HepG2 (cell line): ENCODE measurements around the gene EIF4G1. TPM values are rescaled to one million over a fixed set of nuclear protein-coding genes. Genes with fewer than 3 reads are reported as not detected.

Source experiments
- ATAC-seq: fragments of 200-7000 bp; cut with Tn5 transposase; 3 replicates; pipeline ENCODE4 v1.9.1; 2020; ENCODE audit warnings: mild to moderate bottlenecking, moderate library complexity
- BruUV-seq: library from RNA; stranded (reverse); fragments of 400-500 nt; replicated peaks from 2 replicates; lab custom pipeline; 2021; lab: Mats Ljungman, UMichigan
- CTCF ChIA-PET: fragments of 300-600 bp; formaldehyde crosslinking; extraction: SDS; loops from one replicate; lab custom pipeline; 2021; ENCODE audit warnings: low total read pairs, inconsistent platforms, low intra/inter-chr PET ratio; lab: Yijun Ruan, JAX
- POLR2A ChIA-PET: fragments of 350-600 bp; sonication (Branson Sonifier 250); formaldehyde crosslinking; loops from one replicate; lab custom pipeline; 2020; ENCODE audit warnings: antibody characterized with exemption, inconsistent platforms; lab: Yijun Ruan, JAX
- DNase-seq: peaks from one replicate; pipeline ENCODE4 v3.0.0-alpha.2; 2015; ENCODE audit warnings: low spot score
- FAIRE-seq: peaks from 3 replicates; lab custom pipeline; 2011; peaks lifted over from hg19 to GRCh38; lab: Jason Lieb, UNC
- H2AFZ ChIP-seq: one replicate; pipeline ENCODE4 v1.6.1; 2011; ENCODE audit warnings: low read length, inconsistent platforms
- H3K27ac ChIP-seq: fragments of 300-600 bp; 3 replicates; pipeline ENCODE4 v1.8.0; 2011; ENCODE audit warnings: mixed run types, mild to moderate bottlenecking, mixed read lengths, low read length, inconsistent platforms; ENCODE audit not compliant: insufficient read depth; ENCODE audit errors: extremely low read length
- H3K27me3 ChIP-seq, 2 experiments: fragments of 200-600 bp in 1 of 2; 2 replicates in 1 of 2; 3 replicates in 1 of 2; pipeline versions ENCODE4 v1.6.0 to v1.8.0; 2011; ENCODE audit warnings: low read length in 2 of 2, mild to moderate bottlenecking in 2 of 2, moderate library complexity in 2 of 2, inconsistent platforms in 1 of 2; ENCODE audit not compliant: insufficient read depth in 2 of 2, control insufficient read depth in 1 of 2
- H3K36me3 ChIP-seq, 2 experiments: fragments of 200-600 bp in 1 of 2; replicated peaks in 1 of 2; 2 replicates in 1 of 2; 3 replicates in 1 of 2; pipeline versions ENCODE4 v1.5.1 to v1.8.0; 2011; ENCODE audit warnings: low read length in 2 of 2, inconsistent platforms in 1 of 2; ENCODE audit not compliant: insufficient read depth in 2 of 2, control insufficient read depth in 1 of 2
- H3K4me1 ChIP-seq: 2 replicates; pipeline ENCODE4 v1.5.1; 2012; ENCODE audit warnings: low read length, inconsistent platforms; ENCODE audit not compliant: insufficient read depth
- H3K4me2 ChIP-seq: 2 replicates; pipeline ENCODE4 v1.6.0; 2011; ENCODE audit warnings: low read depth, low read length, inconsistent platforms
- H3K4me3 ChIP-seq, 3 experiments: fragments of 200-600 bp in 1 of 3; sonication (generic), shearing (Covaris generic) in 1 of 3; replicated peaks in 1 of 3; 2 replicates each; pipeline ENCODE4 v1.5.1; 2011 to 2016; ENCODE audit warnings: low read length in 3 of 3, inconsistent platforms in 2 of 3, low read depth in 2 of 3, mild to moderate bottlenecking in 2 of 3, control low read depth in 1 of 3, mixed read lengths in 1 of 3; ENCODE audit not compliant: insufficient read depth in 1 of 3
- H3K79me2 ChIP-seq: one replicate; pipeline ENCODE4 v1.6.1; 2011; ENCODE audit warnings: low read length, inconsistent platforms; ENCODE audit not compliant: insufficient read depth
- H3K9ac ChIP-seq: 2 replicates; pipeline ENCODE4 v1.6.0; 2011; ENCODE audit warnings: mild to moderate bottlenecking, low read depth, low read length, inconsistent platforms; ENCODE audit not compliant: insufficient read depth
- H3K9me3 ChIP-seq: 2 replicates; pipeline ENCODE4 v1.5.1; 2012; ENCODE audit warnings: mild to moderate bottlenecking, low read length
- H4K20me1 ChIP-seq: 2 replicates; pipeline ENCODE4 v1.6.0; 2011; ENCODE audit warnings: inconsistent platforms, mild to moderate bottlenecking, low read length, moderate library complexity; ENCODE audit not compliant: insufficient read depth
- DNMT3B ChIP-seq: conservative IDR thresholded peaks from 2 replicates; pipeline ENCODE4 v1.6.1; 2016; ENCODE audit warnings: missing biosample characterization, control low read depth
- HOXA3 ChIP-seq: sonication (generic); formaldehyde crosslinking; IDR thresholded peaks from 2 replicates; pipeline ENCODE4 v1.5.0; 2020; ENCODE audit warnings: missing genetic modification reagents
- SMAD9 ChIP-seq: sonication (generic); formaldehyde crosslinking; IDR thresholded peaks from 2 replicates; pipeline ENCODE4 v1.5.1; 2020; ENCODE audit warnings: mild to moderate bottlenecking, missing genetic modification reagents
- ZC3H13 ChIP-seq: sonication (generic); formaldehyde crosslinking; IDR thresholded peaks from 2 replicates; pipeline ENCODE4 v1.8.1; 2023; ENCODE audit warnings: mild to moderate bottlenecking, missing genetic modification reagents, moderate library complexity
- ZNF432 ChIP-seq: sonication (generic); formaldehyde crosslinking; IDR thresholded peaks from 2 replicates; pipeline ENCODE4 v1.5.0; 2020; ENCODE audit warnings: missing genetic modification reagents, mild to moderate bottlenecking, borderline replicate concordance
- WGBS: methylation state at CpG from one replicate; pipeline ENCODE4 v1.1.6; 2017; ENCODE audit warnings: low lambda C conversion rate; 5-methylcytosine and 5-hydroxymethylcytosine counted together
- in situ Hi-C: cut with HindIII; loops from 2 replicates; pipeline ENCODE4 v1.10.0; 2017; ENCODE audit warnings: low pct_unique_long_range_greater_than_20kb; ENCODE audit not compliant: extremely low pct_ligation_motif_present
- intact Hi-C: fragments of 100-400 bp; cut with micrococcal nuclease; formaldehyde crosslinking; loops from one replicate; pipeline ENCODE4 v1.10.0; 2022; ENCODE audit not compliant: unreplicated experiment
- polyA plus RNA-seq, 8 experiments: library from polyadenylated mRNA; depleted of rRNA in 3 of 8; stranded (reverse) in 7 of 8; unstranded in 1 of 8; fragments of >200 nt; fragmentation: Illumina TruSeq in 4 of 8; extraction: Trizol in 4 of 8; gene quantifications; 2 replicates each; pipeline versions ENCODE4 v1.2.1 to v1.2.3, GENCODE V29; 2011 to 2016; ENCODE audit warnings: low read depth in 4 of 8, missing spikeins in 1 of 8, mixed read lengths in 1 of 8; ENCODE audit not compliant: insufficient read depth in 1 of 8
- total RNA-seq, 5 experiments: library from RNA; depleted of rRNA; stranded (reverse); fragments of >200 nt; fragmentation: Illumina TruSeq; extraction: Trizol; gene quantifications; 2 replicates each; pipeline ENCODE4 v1.2.3, GENCODE V29; 2016; ENCODE audit warnings: low read depth in 1 of 5
- TF ChIP-seq, protein P1 (sequence below), 2 experiments: sonication (generic) in 1 of 2; formaldehyde crosslinking in 1 of 2; IDR thresholded peaks; 2 replicates each; pipeline versions ENCODE4 v1.4.0 to v1.6.1; 2016 to 2020; ENCODE audit warnings: borderline replicate concordance in 1 of 2, low read depth in 1 of 2, mild to moderate bottlenecking in 1 of 2, missing genetic modification reagents in 1 of 2
- TF ChIP-seq, protein P2 (sequence below): sonication (generic); formaldehyde crosslinking; IDR thresholded peaks from 2 replicates; pipeline ENCODE4 v1.4.0; 2020; ENCODE audit warnings: missing genetic modification reagents

The EIF4G1 gene
- total and polyA plus RNA-seq, 2 of the 13 experiments (the other 11 are each of a cell fraction or from before 2014, with no cell fraction given), result 208 to 213 TPM

DNA sequence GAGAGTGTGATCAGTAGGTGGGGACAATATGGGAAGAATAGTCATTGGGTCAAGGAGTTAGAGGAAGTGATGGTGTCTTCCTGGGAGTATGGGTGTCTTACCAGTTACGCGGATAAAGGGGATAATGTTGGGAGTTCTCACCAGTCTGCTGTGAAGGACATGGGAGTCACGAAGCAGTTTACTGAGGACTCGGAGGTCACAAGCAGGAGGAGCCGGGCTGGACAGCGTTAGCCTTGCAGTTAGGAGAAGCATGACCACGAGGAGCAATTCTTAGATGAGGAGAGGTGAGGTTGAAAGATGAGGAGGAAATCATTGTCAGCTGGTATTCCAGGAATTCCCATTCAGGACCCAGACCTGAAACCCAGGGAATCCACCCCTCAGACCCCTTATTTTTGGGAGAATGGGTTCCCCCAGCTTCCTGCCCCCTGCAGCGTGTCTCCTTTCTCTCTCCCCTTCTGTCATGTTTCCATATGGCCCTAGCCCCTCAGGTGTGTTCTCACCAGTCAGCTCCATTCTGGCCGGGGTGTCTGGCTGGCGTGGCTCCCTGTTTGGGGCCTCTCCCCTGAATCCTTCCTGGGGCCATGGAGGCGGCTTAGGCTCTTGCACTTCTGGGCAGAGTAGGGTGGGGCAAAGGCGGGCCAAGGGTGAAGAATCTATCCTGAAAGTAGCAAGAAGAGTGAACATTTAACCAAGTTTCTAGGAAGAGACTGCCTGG, 61.5 kb downstream of the EIF4G1 start (continued):
- TF ChIP-seq, protein P1, sequence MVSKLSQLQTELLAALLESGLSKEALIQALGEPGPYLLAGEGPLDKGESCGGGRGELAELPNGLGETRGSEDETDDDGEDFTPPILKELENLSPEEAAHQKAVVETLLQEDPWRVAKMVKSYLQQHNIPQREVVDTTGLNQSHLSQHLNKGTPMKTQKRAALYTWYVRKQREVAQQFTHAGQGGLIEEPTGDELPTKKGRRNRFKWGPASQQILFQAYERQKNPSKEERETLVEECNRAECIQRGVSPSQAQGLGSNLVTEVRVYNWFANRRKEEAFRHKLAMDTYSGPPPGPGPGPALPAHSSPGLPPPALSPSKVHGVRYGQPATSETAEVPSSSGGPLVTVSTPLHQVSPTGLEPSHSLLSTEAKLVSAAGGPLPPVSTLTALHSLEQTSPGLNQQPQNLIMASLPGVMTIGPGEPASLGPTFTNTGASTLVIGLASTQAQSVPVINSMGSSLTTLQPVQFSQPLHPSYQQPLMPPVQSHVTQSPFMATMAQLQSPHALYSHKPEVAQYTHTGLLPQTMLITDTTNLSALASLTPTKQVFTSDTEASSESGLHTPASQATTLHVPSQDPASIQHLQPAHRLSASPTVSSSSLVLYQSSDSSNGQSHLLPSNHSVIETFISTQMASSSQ (IDR thresholded peaks at IDR 0.05; ENCODE audit: low read depth), result no peak
- TF ChIP-seq, protein P1 (CRISPR knock-in tag; IDR thresholded peaks at IDR 0.05; ENCODE audit: borderline replicate concordance), result no peak
- no peak for TF ChIP-seq HOXA3
- no peak for TF ChIP-seq ZC3H13 (CRISPR knock-in tag)
- TF ChIP-seq SMAD9 (CRISPR knock-in tag), result no peak
- TF ChIP-seq ZNF432 (CRISPR knock-in tag), result no peak

DNA sequence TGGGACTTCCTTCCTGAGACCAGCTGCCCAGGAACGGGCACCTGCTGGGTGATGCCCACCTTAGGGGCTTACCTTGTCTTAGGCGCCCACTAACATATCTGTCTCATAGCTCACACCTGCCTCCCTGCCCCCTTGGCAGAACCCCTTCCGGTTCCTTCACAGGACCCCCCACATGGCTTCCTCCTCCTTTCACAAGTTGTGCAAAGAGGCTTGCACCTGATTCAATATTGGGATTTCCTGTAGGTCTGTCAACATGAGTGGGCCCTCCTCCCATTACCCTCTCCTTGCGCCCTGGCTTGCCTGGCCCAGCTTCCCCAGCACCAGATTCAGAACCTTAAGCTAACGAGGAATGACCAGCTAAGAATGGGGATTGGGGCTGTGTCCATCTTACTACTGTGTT, 63.0 kb downstream of the EIF4G1 start:
- POLR2A ChIA-PET, result interaction anchor here (0.8 to 2.4 kb wide), 10 partner anchors 9 to 136 kb away, joined by 3 to 15 read pairs (median 4); partner anchors contain the start of genes CLCN2 and POLR2H
- TF ChIP-seq DNMT3B (CRISPR knock-in tag), result 0 out of 2 replicates have a peak, but pooled peaks have one; percentile 13
- TF ChIP-seq, protein P2, sequence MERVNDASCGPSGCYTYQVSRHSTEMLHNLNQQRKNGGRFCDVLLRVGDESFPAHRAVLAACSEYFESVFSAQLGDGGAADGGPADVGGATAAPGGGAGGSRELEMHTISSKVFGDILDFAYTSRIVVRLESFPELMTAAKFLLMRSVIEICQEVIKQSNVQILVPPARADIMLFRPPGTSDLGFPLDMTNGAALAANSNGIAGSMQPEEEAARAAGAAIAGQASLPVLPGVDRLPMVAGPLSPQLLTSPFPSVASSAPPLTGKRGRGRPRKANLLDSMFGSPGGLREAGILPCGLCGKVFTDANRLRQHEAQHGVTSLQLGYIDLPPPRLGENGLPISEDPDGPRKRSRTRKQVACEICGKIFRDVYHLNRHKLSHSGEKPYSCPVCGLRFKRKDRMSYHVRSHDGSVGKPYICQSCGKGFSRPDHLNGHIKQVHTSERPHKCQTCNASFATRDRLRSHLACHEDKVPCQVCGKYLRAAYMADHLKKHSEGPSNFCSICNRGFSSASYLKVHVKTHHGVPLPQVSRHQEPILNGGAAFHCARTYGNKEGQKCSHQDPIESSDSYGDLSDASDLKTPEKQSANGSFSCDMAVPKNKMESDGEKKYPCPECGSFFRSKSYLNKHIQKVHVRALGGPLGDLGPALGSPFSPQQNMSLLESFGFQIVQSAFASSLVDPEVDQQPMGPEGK (CRISPR knock-in tag), result peak; percentile 16; the same call in 1 of the 2 replicates

More for the DNA sequence above, 63.0 kb downstream of the EIF4G1 start:
- Histone ChIP-seq H3K4me2 (peak overlapping the region; percentile 97), H3K4me3 (peak overlapping the region; percentile 79 to 90 (median 90)), H3K9me3 (no peaks in the 10 kb centered on the region), H3K4me1 (peaks cover 27% of the 10 kb centered on the region), H3K27ac (peak overlapping the region; percentile 90), H2AFZ (no peak overlapping the region), H3K9ac (peak overlapping the region; percentile 83), H3K27me3 (no peaks in the 10 kb centered on the region; a peak in 1 of 5 replicates), H3K36me3 (peaks cover 11 to 34% of the 10 kb centered on the region in 2 experiments), H4K20me1 (0 out of 2 replicates have a peak, but pooled peaks cover 3% of the 10 kb centered on the region), H3K79me2 (peaks cover 25% of the 10 kb centered on the region)
- ATAC-seq, result no peak
- peak; percentile 23 for DNase-seq
- FAIRE-seq, result no peak
- intact Hi-C loops, result no loop called here
- no TSS peak for BruUV-seq
- WGBS, result 10% methylated on average over 5 of the region's 5 CpGs
- CTCF ChIA-PET, result no interaction called here
- in situ Hi-C loops, result loop anchor here (10.0 kb wide), 2 partner anchors 87 to 137 kb away; no protein-coding TSS in a partner anchor
